ENCODE data around the gene SLC8A1.

SLC8A1 gene

GRCh38 chr2:40299781-40300180 lies 152.1 kb downstream of the SLC8A1 start:
- no peak for DNase-seq (ENCODE audit: extremely low read depth, insufficient read length)
- TF ChIP-seq, protein P1, sequence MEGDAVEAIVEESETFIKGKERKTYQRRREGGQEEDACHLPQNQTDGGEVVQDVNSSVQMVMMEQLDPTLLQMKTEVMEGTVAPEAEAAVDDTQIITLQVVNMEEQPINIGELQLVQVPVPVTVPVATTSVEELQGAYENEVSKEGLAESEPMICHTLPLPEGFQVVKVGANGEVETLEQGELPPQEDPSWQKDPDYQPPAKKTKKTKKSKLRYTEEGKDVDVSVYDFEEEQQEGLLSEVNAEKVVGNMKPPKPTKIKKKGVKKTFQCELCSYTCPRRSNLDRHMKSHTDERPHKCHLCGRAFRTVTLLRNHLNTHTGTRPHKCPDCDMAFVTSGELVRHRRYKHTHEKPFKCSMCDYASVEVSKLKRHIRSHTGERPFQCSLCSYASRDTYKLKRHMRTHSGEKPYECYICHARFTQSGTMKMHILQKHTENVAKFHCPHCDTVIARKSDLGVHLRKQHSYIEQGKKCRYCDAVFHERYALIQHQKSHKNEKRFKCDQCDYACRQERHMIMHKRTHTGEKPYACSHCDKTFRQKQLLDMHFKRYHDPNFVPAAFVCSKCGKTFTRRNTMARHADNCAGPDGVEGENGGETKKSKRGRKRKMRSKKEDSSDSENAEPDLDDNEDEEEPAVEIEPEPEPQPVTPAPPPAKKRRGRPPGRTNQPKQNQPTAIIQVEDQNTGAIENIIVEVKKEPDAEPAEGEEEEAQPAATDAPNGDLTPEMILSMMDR (IDR thresholded peaks at IDR 0.05; ENCODE audit: insufficient read depth, low read length, poor library complexity, severe bottlenecking): no peak
- H3K27me3 ChIP-seq (replicated peaks; ENCODE audit: control insufficient read depth, insufficient read depth, low read length): no peaks in the 10 kb centered on the region; the same call in 1 of the 2 replicates
- H3K36me3 ChIP-seq (ENCODE audit: control insufficient read depth, insufficient read depth, low read length): no peaks in the 10 kb centered on the region
- no peak overlapping the region for H3K4me3 ChIP-seq (replicated peaks; ENCODE audit: low read depth, low read length)

GRCh38 chr2:40299173-40299572 lies 152.7 kb downstream of the SLC8A1 start:
- TF ChIP-seq, protein P1 (IDR thresholded peaks at IDR 0.05; ENCODE audit: insufficient read depth, low read length, poor library complexity, severe bottlenecking): no peak
- DNase-seq (ENCODE audit: extremely low read depth, insufficient read length): no peak
- Histone ChIP-seq H3K27me3 (replicated peaks; ENCODE audit: control insufficient read depth, insufficient read depth, low read length) (no peaks in the 10 kb centered on the region; the same call in 1 of the 2 replicates), H3K36me3 (ENCODE audit: control insufficient read depth, insufficient read depth, low read length) (no peaks in the 10 kb centered on the region), H3K4me3 (replicated peaks; ENCODE audit: low read depth, low read length) (no peak overlapping the region)

DNA sequence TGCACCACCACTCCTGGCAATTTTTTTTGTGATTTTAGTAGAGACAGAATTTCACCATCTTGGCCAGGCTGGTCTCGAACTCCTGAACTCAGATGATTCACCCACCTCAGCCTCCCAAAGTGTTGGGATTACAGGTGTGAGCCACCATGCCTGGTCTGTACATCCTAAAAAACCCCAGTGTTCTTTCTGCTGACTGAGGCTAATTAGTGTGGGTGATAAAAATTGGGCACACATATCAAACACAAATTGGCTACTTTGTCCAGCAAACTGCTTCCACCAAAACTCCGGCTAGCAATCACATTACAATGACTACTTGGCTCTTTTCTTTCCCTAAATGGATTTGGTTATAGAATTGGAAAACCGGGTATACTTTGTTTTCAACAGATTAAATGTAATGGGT lies 153.9 kb downstream of the SLC8A1 start:
- DNase-seq (ENCODE audit: extremely low read depth, insufficient read length): no peak
- Histone ChIP-seq H3K4me3 (replicated peaks; ENCODE audit: low read depth, low read length) (no peak overlapping the region), H3K36me3 (ENCODE audit: control insufficient read depth, insufficient read depth, low read length) (no peaks in the 10 kb centered on the region), H3K27me3 (replicated peaks; ENCODE audit: control insufficient read depth, insufficient read depth, low read length) (no peaks in the 10 kb centered on the region; the same call in 1 of the 2 replicates)
- TF ChIP-seq, protein P1 (IDR thresholded peaks at IDR 0.05; ENCODE audit: insufficient read depth, low read length, poor library complexity, severe bottlenecking): no peak

GRCh38 chr2:40292291-40292690 lies 159.6 kb downstream of the SLC8A1 start:
- TF ChIP-seq, protein P1 (IDR thresholded peaks at IDR 0.05; ENCODE audit: insufficient read depth, low read length, poor library complexity, severe bottlenecking): no peak
- Histone ChIP-seq H3K27me3 (replicated peaks; ENCODE audit: control insufficient read depth, insufficient read depth, low read length) (no peaks in the 10 kb centered on the region), H3K36me3 (ENCODE audit: control insufficient read depth, insufficient read depth, low read length) (no peaks in the 10 kb centered on the region), H3K4me3 (replicated peaks; ENCODE audit: low read depth, low read length) (no peak overlapping the region)
- no peak for DNase-seq (ENCODE audit: extremely low read depth, insufficient read length)

- no peaks in the 10 kb centered on the region for H3K36me3 ChIP-seq (ENCODE audit: control insufficient read depth, insufficient read depth, low read length)
- TF ChIP-seq, protein P1 (IDR thresholded peaks at IDR 0.05; ENCODE audit: insufficient read depth, low read length, poor library complexity, severe bottlenecking): no peak
- no peaks in the 10 kb centered on the region for H3K27me3 ChIP-seq (replicated peaks; ENCODE audit: control insufficient read depth, insufficient read depth, low read length)
- DNase-seq (ENCODE audit: extremely low read depth, insufficient read length): no peak
- no peak overlapping the region for H3K4me3 ChIP-seq (replicated peaks; ENCODE audit: low read depth, low read length)
Observed at GRCh38 chr2:40289771-40290404, 162.0 kb downstream of the SLC8A1 start.

GRCh38 chr2:40287773-40288172 lies 164.1 kb downstream of the SLC8A1 start:
- Histone ChIP-seq H3K27me3 (replicated peaks; ENCODE audit: control insufficient read depth, insufficient read depth, low read length) (no peaks in the 10 kb centered on the region), H3K36me3 (ENCODE audit: control insufficient read depth, insufficient read depth, low read length) (no peaks in the 10 kb centered on the region), H3K4me3 (replicated peaks; ENCODE audit: low read depth, low read length) (no peak overlapping the region)
- TF ChIP-seq, protein P1 (IDR thresholded peaks at IDR 0.05; ENCODE audit: insufficient read depth, low read length, poor library complexity, severe bottlenecking): no peak
- no peak for DNase-seq (ENCODE audit: extremely low read depth, insufficient read length)
